Measurements from ENCODE around the gene POLG. TPM values are rescaled to one million over a fixed set of nuclear protein-coding genes. Genes with fewer than 3 reads are reported as not detected.

POLG gene
- total and polyA plus RNA-seq, 2 of the 13 experiments (the other 11 are each of a cell fraction or from before 2014, with no cell fraction given) = 26.6 to 35.5 TPM

DNA sequence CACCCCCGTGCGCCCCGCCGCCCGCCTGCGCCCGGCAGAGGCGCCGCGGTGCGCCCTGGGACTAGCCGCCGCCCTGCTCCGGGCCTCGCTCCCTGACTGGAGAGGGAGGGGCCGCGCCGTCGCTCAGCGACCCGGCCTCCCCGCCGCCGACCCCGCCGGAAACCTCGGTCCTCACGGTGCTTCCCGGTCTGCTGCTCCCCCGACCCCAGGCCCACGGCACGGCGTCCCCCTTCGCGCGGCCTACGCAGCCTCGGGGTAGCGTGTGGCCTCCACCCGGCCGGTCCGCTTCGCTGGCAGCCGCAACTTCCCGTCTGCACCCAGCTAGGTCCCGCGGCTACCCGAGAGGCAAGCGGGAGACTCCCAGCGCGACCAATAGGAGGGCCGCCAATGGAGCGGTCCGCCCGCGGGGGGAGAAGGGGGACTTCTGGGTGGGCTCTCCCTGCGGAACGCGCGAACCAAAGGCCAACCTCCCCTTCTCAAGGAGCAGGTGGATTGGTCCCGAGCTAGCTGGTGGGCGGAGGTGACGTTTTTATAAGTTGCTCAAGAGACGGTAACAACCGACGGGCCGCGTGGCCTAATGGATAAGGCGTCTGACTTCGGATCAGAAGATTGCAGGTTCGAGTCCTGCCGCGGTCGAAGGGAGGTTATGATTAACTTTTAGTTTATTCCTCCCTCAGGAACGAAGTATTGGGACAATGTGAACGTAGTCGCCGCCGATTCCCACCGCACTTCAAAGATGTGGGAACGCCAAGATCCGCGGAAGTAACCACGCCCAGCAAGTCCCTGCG is at the start of gene POLG (continued):
- TF ChIP-seq NFKB2 (CRISPR knock-in tag; IDR thresholded peaks at IDR 0.05; ENCODE audit: borderline replicate concordance) (peak; percentile 89; the same call in 1 of the 2 replicates), IKZF1 (IDR thresholded peaks at IDR 0.05) (no peak), SRSF9 (IDR thresholded peaks at IDR 0.05; ENCODE audit: borderline replicate concordance, insufficient read depth, low read depth, low read length, poor library complexity, severe bottlenecking) (no peak), SATB2 (CRISPR knock-in tag; IDR thresholded peaks at IDR 0.05) (peak; percentile 72), NONO (IDR thresholded peaks at IDR 0.05) (no peak), NONO (CRISPR knock-in tag; conservative IDR thresholded peaks at IDR 0.05) (peak; percentile 97), ZBTB7A (CRISPR knock-in tag; IDR thresholded peaks at IDR 0.05) (peak; percentile 90), RAD21 (CRISPR knock-in tag; IDR thresholded peaks at IDR 0.05) (peak; percentile 9; the same call in 1 of the 2 replicates)
- TF ChIP-seq, protein P1, sequence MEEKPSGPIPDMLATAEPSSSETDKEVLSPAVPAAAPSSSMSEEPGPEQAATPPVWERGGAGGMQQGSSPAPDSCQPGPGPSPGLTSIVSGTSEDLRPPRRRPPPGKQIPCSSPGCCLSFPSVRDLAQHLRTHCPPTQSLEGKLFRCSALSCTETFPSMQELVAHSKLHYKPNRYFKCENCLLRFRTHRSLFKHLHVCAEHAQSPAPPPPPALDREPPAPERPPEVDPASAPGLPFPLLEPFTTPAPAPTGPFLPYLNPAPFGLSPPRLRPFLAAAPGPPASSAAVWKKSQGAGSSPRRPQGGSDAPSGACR (CRISPR knock-in tag; IDR thresholded peaks at IDR 0.05) = peak; percentile 52; the same call in 1 of the 2 replicates
- TF ChIP-seq, protein P2, sequence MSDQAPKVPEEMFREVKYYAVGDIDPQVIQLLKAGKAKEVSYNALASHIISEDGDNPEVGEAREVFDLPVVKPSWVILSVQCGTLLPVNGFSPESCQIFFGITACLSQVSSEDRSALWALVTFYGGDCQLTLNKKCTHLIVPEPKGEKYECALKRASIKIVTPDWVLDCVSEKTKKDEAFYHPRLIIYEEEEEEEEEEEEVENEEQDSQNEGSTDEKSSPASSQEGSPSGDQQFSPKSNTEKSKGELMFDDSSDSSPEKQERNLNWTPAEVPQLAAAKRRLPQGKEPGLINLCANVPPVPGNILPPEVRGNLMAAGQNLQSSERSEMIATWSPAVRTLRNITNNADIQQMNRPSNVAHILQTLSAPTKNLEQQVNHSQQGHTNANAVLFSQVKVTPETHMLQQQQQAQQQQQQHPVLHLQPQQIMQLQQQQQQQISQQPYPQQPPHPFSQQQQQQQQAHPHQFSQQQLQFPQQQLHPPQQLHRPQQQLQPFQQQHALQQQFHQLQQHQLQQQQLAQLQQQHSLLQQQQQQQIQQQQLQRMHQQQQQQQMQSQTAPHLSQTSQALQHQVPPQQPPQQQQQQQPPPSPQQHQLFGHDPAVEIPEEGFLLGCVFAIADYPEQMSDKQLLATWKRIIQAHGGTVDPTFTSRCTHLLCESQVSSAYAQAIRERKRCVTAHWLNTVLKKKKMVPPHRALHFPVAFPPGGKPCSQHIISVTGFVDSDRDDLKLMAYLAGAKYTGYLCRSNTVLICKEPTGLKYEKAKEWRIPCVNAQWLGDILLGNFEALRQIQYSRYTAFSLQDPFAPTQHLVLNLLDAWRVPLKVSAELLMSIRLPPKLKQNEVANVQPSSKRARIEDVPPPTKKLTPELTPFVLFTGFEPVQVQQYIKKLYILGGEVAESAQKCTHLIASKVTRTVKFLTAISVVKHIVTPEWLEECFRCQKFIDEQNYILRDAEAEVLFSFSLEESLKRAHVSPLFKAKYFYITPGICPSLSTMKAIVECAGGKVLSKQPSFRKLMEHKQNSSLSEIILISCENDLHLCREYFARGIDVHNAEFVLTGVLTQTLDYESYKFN (CRISPR knock-in tag; conservative IDR thresholded peaks at IDR 0.05) = peak; percentile 41; the same call in 1 of the 2 replicates
- TF ChIP-seq, protein P3, sequence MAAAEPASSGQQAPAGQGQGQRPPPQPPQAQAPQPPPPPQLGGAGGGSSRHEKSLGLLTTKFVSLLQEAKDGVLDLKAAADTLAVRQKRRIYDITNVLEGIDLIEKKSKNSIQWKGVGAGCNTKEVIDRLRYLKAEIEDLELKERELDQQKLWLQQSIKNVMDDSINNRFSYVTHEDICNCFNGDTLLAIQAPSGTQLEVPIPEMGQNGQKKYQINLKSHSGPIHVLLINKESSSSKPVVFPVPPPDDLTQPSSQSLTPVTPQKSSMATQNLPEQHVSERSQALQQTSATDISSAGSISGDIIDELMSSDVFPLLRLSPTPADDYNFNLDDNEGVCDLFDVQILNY (CRISPR knock-in tag; conservative IDR thresholded peaks at IDR 0.05) = peak; percentile 78
- TF ChIP-seq, protein P4, sequence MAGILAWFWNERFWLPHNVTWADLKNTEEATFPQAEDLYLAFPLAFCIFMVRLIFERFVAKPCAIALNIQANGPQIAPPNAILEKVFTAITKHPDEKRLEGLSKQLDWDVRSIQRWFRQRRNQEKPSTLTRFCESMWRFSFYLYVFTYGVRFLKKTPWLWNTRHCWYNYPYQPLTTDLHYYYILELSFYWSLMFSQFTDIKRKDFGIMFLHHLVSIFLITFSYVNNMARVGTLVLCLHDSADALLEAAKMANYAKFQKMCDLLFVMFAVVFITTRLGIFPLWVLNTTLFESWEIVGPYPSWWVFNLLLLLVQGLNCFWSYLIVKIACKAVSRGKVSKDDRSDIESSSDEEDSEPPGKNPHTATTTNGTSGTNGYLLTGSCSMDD (CRISPR knock-in tag; IDR thresholded peaks at IDR 0.05) = 0 out of 2 replicates have a peak, but pooled peaks have one; percentile 56

All from HepG2 (cell line).